HepG2 (cell line): Measurements from ENCODE around the gene YIPF4. TPM values are rescaled to one million over a fixed set of nuclear protein-coding genes. Genes with fewer than 3 reads are reported as not detected.
A peak's percentile ranks its signal among the peaks of the same experiment; 100 is the strongest.

ENCODE experiments used
- ARID3A ChIP-seq: IDR thresholded peaks from 2 replicates; pipeline ENCODE4 v1.6.1; 2012; ENCODE audit warnings: low read depth, low read length, improper control_type of control experiment
- ELF3 ChIP-seq: IDR thresholded peaks from 2 replicates; pipeline ENCODE4 v1.6.1; 2016; ENCODE audit warnings: missing genetic modification reagents, missing compliant biosample characterization
- GABPB1 ChIP-seq: IDR thresholded peaks from 2 replicates; pipeline ENCODE4 v1.6.1; 2016; ENCODE audit warnings: mild to moderate bottlenecking, missing genetic modification reagents, moderate library complexity, missing compliant biosample characterization
- HDAC6 ChIP-seq: fragments of 200-600 bp; sonication (generic); IDR thresholded peaks from 2 replicates; pipeline ENCODE4 v1.7.0; 2017; ENCODE audit warnings: mild to moderate bottlenecking, antibody characterized with exemption, low read length, low read depth
- MLLT10 ChIP-seq: sonication (generic); formaldehyde crosslinking; IDR thresholded peaks from 2 replicates; pipeline ENCODE4 v1.4.0; 2020; ENCODE audit warnings: missing genetic modification reagents
- PAWR ChIP-seq: sonication (generic); formaldehyde crosslinking; IDR thresholded peaks from 2 replicates; pipeline ENCODE4 v1.4.0; 2020; ENCODE audit warnings: missing genetic modification reagents, mild to moderate bottlenecking, borderline replicate concordance
- ZBTB25 ChIP-seq: IDR thresholded peaks from 2 replicates; pipeline ENCODE4 v1.6.1; 2018; ENCODE audit warnings: missing genetic modification reagents
- ZBTB44 ChIP-seq: sonication (generic); formaldehyde crosslinking; IDR thresholded peaks from 2 replicates; pipeline ENCODE4 v1.4.0; 2020; ENCODE audit warnings: missing genetic modification reagents
- ZNF264 ChIP-seq: sonication (generic); formaldehyde crosslinking; IDR thresholded peaks from 2 replicates; pipeline ENCODE4 v1.4.0; 2020; ENCODE audit warnings: missing genetic modification reagents
- ZNF329 ChIP-seq: sonication (generic); formaldehyde crosslinking; IDR thresholded peaks from 2 replicates; pipeline ENCODE4 v1.9.0; 2021; ENCODE audit warnings: low read depth, mild to moderate bottlenecking, missing genetic modification reagents
- ZNF576 ChIP-seq: sonication (generic); formaldehyde crosslinking; IDR thresholded peaks from 2 replicates; pipeline ENCODE4 v1.4.0; 2020; ENCODE audit warnings: mild to moderate bottlenecking, missing genetic modification reagents
- ZNF607 ChIP-seq: sonication (generic); formaldehyde crosslinking; IDR thresholded peaks from 2 replicates; pipeline ENCODE4 v1.5.1; 2020; ENCODE audit warnings: missing genetic modification reagents, mild to moderate bottlenecking, borderline replicate concordance
- ZNF710 ChIP-seq: sonication (generic); formaldehyde crosslinking; IDR thresholded peaks from 2 replicates; pipeline ENCODE4 v1.5.0; 2020; ENCODE audit warnings: mild to moderate bottlenecking, missing genetic modification reagents, borderline replicate concordance
- ZNF839 ChIP-seq: sonication (generic); formaldehyde crosslinking; IDR thresholded peaks from 2 replicates; pipeline ENCODE4 v1.4.0; 2020; ENCODE audit warnings: missing genetic modification reagents, mild to moderate bottlenecking, borderline replicate concordance
- polyA plus RNA-seq, 8 experiments: library from polyadenylated mRNA; depleted of rRNA in 3 of 8; stranded (reverse) in 7 of 8; unstranded in 1 of 8; fragments of >200 nt; fragmentation: Illumina TruSeq in 4 of 8; extraction: Trizol in 4 of 8; gene quantifications; 2 replicates each; pipeline versions ENCODE4 v1.2.1 to v1.2.3, GENCODE V29; 2011 to 2016; ENCODE audit warnings: low read depth in 4 of 8, missing spikeins in 1 of 8, mixed read lengths in 1 of 8; ENCODE audit not compliant: insufficient read depth in 1 of 8
- total RNA-seq, 5 experiments: library from RNA; depleted of rRNA; stranded (reverse); fragments of >200 nt; fragmentation: Illumina TruSeq; extraction: Trizol; gene quantifications; 2 replicates each; pipeline ENCODE4 v1.2.3, GENCODE V29; 2016; ENCODE audit warnings: low read depth in 1 of 5
- TF ChIP-seq, protein P1 (sequence below): sonication (generic); formaldehyde crosslinking; IDR thresholded peaks from 2 replicates; pipeline ENCODE4 v1.4.0; 2020; ENCODE audit warnings: mild to moderate bottlenecking, missing genetic modification reagents, borderline replicate concordance

Gene YIPF4
- total and polyA plus RNA-seq, 2 of the 13 experiments (the other 11 are each of a cell fraction or from before 2014, with no cell fraction given), result 19.0 to 43.9 TPM

- peak; percentile 71; the same call in 1 of the 2 replicates for TF ChIP-seq ZNF329
- no peak; the same call in 1 of the 2 replicates for TF ChIP-seq ZBTB44
- no peak for TF ChIP-seq HDAC6
- no peak; the same call in 1 of the 2 replicates for TF ChIP-seq ZNF839
- TF ChIP-seq ZNF710, result peak; percentile 97
- TF ChIP-seq, protein P1, sequence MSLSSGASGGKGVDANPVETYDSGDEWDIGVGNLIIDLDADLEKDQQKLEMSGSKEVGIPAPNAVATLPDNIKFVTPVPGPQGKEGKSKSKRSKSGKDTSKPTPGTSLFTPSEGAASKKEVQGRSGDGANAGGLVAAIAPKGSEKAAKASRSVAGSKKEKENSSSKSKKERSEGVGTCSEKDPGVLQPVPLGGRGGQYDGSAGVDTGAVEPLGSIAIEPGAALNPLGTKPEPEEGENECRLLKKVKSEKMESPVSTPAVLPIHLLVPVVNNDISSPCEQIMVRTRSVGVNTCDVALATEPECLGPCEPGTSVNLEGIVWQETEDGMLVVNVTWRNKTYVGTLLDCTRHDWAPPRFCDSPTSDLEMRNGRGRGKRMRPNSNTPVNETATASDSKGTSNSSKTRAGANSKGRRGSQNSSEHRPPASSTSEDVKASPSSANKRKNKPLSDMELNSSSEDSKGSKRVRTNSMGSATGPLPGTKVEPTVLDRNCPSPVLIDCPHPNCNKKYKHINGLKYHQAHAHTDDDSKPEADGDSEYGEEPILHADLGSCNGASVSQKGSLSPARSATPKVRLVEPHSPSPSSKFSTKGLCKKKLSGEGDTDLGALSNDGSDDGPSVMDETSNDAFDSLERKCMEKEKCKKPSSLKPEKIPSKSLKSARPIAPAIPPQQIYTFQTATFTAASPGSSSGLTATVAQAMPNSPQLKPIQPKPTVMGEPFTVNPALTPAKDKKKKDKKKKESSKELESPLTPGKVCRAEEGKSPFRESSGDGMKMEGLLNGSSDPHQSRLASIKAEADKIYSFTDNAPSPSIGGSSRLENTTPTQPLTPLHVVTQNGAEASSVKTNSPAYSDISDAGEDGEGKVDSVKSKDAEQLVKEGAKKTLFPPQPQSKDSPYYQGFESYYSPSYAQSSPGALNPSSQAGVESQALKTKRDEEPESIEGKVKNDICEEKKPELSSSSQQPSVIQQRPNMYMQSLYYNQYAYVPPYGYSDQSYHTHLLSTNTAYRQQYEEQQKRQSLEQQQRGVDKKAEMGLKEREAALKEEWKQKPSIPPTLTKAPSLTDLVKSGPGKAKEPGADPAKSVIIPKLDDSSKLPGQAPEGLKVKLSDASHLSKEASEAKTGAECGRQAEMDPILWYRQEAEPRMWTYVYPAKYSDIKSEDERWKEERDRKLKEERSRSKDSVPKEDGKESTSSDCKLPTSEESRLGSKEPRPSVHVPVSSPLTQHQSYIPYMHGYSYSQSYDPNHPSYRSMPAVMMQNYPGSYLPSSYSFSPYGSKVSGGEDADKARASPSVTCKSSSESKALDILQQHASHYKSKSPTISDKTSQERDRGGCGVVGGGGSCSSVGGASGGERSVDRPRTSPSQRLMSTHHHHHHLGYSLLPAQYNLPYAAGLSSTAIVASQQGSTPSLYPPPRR (CRISPR knock-in tag), result peak; percentile 80; the same call in 1 of the 2 replicates
- peak; percentile 27; the same call in 1 of the 2 replicates for TF ChIP-seq ARID3A
- peak; percentile 98; the same call in 1 of the 2 replicates for TF ChIP-seq ZNF576 (CRISPR knock-in tag)
- peak; percentile 94 for TF ChIP-seq ZNF264 (CRISPR knock-in tag)
- peak; percentile 100 for TF ChIP-seq ZBTB25
- TF ChIP-seq ZNF607, result peak; percentile 98
- TF ChIP-seq GABPB1, result peak; percentile 94
- TF ChIP-seq PAWR (CRISPR knock-in tag), result no peak
- TF ChIP-seq MLLT10, result no peak
- TF ChIP-seq ELF3 (CRISPR knock-in tag), result peak; percentile 94
Observed at GRCh38 chr2:32356681-32357317, 79.1 kb downstream of the YIPF4 start, which contains the start of gene BIRC6 (continued).
